PFSK-1 (cell line): ENCODE measurements around the gene ST3GAL2. TPM values are rescaled to one million over a fixed set of nuclear protein-coding genes. Genes with fewer than 3 reads are reported as not detected.

Experiments
- FOXP2 ChIP-seq: optimal IDR thresholded peaks from 2 replicates; pipeline ENCODE3; 2011; ENCODE audit warnings: borderline replicate concordance, control low read depth, inconsistent platforms; ENCODE audit not compliant: insufficient read depth; ENCODE audit errors: extremely low read length, extremely low read depth
- POLR2AphosphoS5 ChIP-seq: IDR thresholded peaks from 2 replicates; pipeline ENCODE4 v1.6.1; 2012; ENCODE audit warnings: low read depth, mild to moderate bottlenecking, control low read depth, low read length, moderate library complexity
- SIN3A ChIP-seq: IDR thresholded peaks from 2 replicates; pipeline ENCODE4 v1.6.1; 2012; ENCODE audit warnings: mild to moderate bottlenecking, low read length, moderate library complexity, borderline replicate concordance; ENCODE audit not compliant: insufficient read depth
- TAF1 ChIP-seq: IDR thresholded peaks from 2 replicates; pipeline ENCODE4 v1.6.1; 2012; ENCODE audit warnings: low read length, control low read depth, borderline replicate concordance; ENCODE audit not compliant: insufficient read depth
- polyA plus RNA-seq: library from polyadenylated mRNA; unstranded; fragments of >200 nt; gene quantifications from one replicate; pipeline ENCODE4 v1.2.1, GENCODE V29; 2012; ENCODE audit warnings: low read depth, missing spikeins; ENCODE audit not compliant: insufficient read length
- TF ChIP-seq, protein P1 (sequence below), 2 experiments: IDR thresholded peaks; 2 replicates each; pipeline versions ENCODE4 v1.6.1 to v1.8.0; 2011 to 2012; ENCODE audit warnings: low read depth in 2 of 2, low read length in 2 of 2, control low read depth in 1 of 2, inconsistent platforms in 1 of 2, mild to moderate bottlenecking in 1 of 2, moderate library complexity in 1 of 2; ENCODE audit not compliant: insufficient read depth in 1 of 2

The ST3GAL2 gene, protein sequence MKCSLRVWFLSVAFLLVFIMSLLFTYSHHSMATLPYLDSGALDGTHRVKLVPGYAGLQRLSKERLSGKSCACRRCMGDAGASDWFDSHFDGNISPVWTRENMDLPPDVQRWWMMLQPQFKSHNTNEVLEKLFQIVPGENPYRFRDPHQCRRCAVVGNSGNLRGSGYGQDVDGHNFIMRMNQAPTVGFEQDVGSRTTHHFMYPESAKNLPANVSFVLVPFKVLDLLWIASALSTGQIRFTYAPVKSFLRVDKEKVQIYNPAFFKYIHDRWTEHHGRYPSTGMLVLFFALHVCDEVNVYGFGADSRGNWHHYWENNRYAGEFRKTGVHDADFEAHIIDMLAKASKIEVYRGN
- polyA plus RNA-seq = 28.4 TPM

DNA sequence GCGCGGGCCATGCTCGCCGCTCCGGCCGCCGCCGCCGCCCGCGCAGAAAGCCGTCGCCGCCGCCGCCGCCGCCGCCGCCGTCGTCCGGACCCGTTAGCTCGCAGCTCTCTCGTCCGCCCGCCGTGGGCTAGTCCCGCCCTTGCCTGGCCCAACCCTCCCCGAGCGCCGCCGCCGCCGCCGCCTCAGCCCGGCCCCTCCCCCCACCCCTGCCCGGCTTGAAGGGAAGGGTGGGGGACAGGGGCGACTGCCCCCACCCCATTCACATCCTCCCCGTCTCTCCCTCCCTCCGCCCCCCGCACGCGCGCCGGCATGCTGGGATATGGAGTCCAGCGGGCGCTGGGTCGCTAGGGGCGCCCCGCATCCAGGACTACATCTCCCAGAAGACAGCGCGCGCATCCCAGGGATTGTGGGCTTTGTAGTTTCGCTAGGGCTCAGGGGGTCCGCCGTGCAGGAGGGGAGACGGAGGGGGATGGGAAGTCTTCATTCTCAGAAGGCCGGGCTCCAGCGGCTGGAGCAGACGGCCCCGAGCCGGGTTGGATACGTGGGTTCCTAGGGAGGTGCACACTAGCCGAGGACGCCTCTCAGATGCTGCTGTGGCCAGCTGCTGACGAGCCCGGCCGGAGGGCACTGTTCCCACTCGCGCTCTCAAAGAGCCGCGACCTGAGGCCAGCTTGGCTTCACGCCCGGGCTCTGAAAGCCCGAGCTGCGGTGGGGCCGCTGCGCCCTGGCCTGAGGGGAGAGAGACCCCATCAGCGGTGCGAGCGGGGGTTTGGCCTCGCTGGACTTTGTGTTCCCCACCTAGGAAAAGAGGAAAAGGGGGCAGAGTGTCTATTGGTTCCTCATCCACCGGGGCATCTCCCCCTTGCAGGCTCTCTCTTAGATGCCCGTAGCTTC, at the start of gene ST3GAL2:
Gene ST3GAL2 (minus strand): TSS at position 132 of the 894 bp plus-strand sequence. CDS start 40,570 bp downstream, outside the sequence.
- TF ChIP-seq POLR2AphosphoS5 = peak; percentile 51; the same call in 1 of the 2 replicates
- peak; percentile 49 for TF ChIP-seq FOXP2
- no peak for TF ChIP-seq TAF1

- no peak for TF ChIP-seq TAF1
- TF ChIP-seq FOXP2 = no peak
- TF ChIP-seq SIN3A = no peak
- TF ChIP-seq POLR2AphosphoS5 = no peak
- TF ChIP-seq, protein P1, sequence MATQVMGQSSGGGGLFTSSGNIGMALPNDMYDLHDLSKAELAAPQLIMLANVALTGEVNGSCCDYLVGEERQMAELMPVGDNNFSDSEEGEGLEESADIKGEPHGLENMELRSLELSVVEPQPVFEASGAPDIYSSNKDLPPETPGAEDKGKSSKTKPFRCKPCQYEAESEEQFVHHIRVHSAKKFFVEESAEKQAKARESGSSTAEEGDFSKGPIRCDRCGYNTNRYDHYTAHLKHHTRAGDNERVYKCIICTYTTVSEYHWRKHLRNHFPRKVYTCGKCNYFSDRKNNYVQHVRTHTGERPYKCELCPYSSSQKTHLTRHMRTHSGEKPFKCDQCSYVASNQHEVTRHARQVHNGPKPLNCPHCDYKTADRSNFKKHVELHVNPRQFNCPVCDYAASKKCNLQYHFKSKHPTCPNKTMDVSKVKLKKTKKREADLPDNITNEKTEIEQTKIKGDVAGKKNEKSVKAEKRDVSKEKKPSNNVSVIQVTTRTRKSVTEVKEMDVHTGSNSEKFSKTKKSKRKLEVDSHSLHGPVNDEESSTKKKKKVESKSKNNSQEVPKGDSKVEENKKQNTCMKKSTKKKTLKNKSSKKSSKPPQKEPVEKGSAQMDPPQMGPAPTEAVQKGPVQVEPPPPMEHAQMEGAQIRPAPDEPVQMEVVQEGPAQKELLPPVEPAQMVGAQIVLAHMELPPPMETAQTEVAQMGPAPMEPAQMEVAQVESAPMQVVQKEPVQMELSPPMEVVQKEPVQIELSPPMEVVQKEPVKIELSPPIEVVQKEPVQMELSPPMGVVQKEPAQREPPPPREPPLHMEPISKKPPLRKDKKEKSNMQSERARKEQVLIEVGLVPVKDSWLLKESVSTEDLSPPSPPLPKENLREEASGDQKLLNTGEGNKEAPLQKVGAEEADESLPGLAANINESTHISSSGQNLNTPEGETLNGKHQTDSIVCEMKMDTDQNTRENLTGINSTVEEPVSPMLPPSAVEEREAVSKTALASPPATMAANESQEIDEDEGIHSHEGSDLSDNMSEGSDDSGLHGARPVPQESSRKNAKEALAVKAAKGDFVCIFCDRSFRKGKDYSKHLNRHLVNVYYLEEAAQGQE (IDR thresholded peaks at IDR 0.05; ENCODE audit: insufficient read depth in 1 of 2, low read depth in 2 of 2, low read length in 2 of 2) = no peak
Observed at GRCh38 chr16:70484867-70485266, 46.0 kb upstream of the ST3GAL2 start.

GRCh38 chr16:70483426-70483825, 44.5 kb upstream of the ST3GAL2 start:
- TF ChIP-seq, protein P1 (IDR thresholded peaks at IDR 0.05; ENCODE audit: insufficient read depth in 1 of 2, low read depth in 2 of 2, low read length in 2 of 2) = no peak
- TF ChIP-seq FOXP2 = no peak
- no peak for TF ChIP-seq TAF1
- TF ChIP-seq POLR2AphosphoS5 = no peak
- TF ChIP-seq SIN3A = no peak

DNA sequence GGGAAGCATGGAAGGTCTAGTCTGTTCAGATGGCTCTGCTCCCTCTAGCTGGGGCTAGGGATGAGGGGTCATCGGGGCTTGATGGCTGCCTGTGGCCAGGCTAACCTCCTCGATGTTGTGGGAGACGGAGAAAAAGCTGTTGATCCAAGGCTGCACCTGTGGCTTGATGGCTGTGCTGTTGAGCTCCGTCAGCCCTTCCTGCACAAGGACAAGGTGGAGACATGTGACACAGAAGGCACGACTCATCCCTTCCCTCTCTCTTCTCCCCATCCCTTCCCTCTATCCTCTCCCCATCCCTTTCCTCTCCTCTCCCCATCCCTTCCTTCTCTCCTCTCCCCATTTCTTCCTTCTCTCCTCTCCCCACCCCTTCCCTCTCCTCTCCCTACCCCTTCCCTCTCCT, 43.7 kb upstream of the ST3GAL2 start:
- TF ChIP-seq, protein P1 (IDR thresholded peaks at IDR 0.05; ENCODE audit: insufficient read depth in 1 of 2, low read depth in 2 of 2, low read length in 2 of 2) = no peak
- TF ChIP-seq SIN3A (no peak), POLR2AphosphoS5 (no peak), FOXP2 (no peak), TAF1 (no peak)

DNA sequence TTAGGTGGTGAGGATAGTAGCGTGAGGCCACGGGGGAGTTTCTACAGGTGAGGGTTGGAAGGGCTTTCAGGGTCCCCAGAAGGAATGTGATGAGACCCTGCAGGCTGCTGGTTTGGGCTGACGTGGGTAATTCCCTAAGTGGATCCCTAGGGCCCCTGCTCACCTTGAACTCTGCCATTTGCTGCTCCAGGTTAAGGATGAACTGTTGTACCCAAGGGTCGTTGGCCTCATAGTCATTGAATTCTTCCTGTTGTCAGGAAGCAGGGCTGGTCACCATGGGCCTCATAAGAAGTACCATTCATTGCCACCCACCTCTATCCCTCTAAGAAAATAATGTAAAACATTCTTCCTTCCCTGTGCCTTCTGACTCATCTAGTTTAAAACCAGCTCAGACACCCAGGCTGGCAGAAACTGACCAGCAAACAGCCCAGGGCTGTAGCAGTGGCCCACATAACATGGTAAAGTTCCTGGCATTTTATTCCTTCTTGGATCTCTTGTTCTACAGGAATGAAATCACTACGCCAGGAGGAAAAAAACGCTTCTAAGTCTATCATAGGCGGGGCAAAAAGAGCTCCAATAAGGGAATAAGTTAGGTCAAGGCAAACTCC, 43.1 kb upstream of the ST3GAL2 start:
- TF ChIP-seq, protein P1 (IDR thresholded peaks at IDR 0.05; ENCODE audit: insufficient read depth in 1 of 2, low read depth in 2 of 2, low read length in 2 of 2) = no peak
- TF ChIP-seq FOXP2 (no peak), TAF1 (no peak), POLR2AphosphoS5 (no peak), SIN3A (no peak)
